Measurements from ENCODE around the gene DLG3. TPM values are rescaled to one million over a fixed set of nuclear protein-coding genes. Genes with fewer than 3 reads are reported as not detected.

The DLG3 gene
- polyA plus RNA-seq, 1 donor (not counting 4 experiments of a cell fraction or from before 2014, with no cell fraction given) = 10.1 TPM

DNA sequence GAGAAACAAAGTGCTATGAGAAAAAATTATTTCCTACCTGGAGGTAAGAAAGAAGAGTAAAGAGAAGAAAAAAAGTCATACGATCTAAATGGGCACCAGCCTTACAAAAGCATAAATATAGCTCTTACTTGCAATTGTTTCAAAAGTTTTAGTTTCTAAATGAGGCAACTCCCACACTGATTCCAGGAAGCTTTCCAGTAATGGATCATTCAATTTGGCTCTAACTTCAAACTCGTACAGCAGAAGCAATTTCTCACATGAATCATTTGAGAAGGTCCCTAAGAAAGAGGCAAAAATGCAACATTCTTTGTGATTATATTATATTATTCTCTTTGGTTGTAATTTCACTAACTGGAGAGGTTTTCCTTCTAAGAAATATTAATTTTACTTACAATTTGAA, 109.9 kb downstream of the DLG3 start:
- Histone ChIP-seq H3K79me2 (ENCODE audit: control insufficient read depth, insufficient read depth, low read length) (no peaks in the 10 kb centered on the region), H3K27me3 (ENCODE audit: control insufficient read depth, extremely low read depth, insufficient read depth, low read length) (no peaks in the 10 kb centered on the region), H3K36me3 (ENCODE audit: control insufficient read depth in 2 of 2, extremely low read depth in 1 of 2, insufficient read depth in 2 of 2, low read length in 2 of 2) (no peaks in the 10 kb centered on the region), H2AFZ (ENCODE audit: control insufficient read depth, low read length) (no peak overlapping the region), H3K4me2 (ENCODE audit: control insufficient read depth, extremely low read depth, insufficient read depth, low read depth, low read length) (no peak overlapping the region), H3K4me1 (ENCODE audit: control insufficient read depth, extremely low read depth, insufficient read depth, low read length) (peaks cover 5% of the 10 kb centered on the region), H4K20me1 (ENCODE audit: control insufficient read depth, extremely low read depth, insufficient read depth, low read length) (no peaks in the 10 kb centered on the region), H3K9me1 (ENCODE audit: control insufficient read depth, extremely low read depth, insufficient read depth, low read length) (no peaks in the 10 kb centered on the region), H3K9me3 (ENCODE audit: control insufficient read depth, low read depth, low read length) (no peaks in the 10 kb centered on the region), H3K9ac (ENCODE audit: control insufficient read depth, extremely low read depth, insufficient read depth, low read length) (no peak overlapping the region), H3K27ac (ENCODE audit: control insufficient read depth, insufficient read depth, low read length) (no peak overlapping the region), H3K4me3 (ENCODE audit: control insufficient read depth in 2 of 3, extremely low read depth in 1 of 3, insufficient read depth in 2 of 3, low read depth in 1 of 3, low read length in 3 of 3) (no peak overlapping the region)
- dilution Hi-C loops (cut with MboI; ENCODE audit: extremely low pct_ligation_motif_present, low sequenced_read_pairs) = no loop called here
- TF ChIP-seq CTCF (optimal IDR thresholded peaks at IDR 0.05 in 1 of 3, IDR thresholded peaks at IDR 0.05 in 1 of 3, conservative IDR thresholded peaks at IDR 0.05 in 1 of 3; ENCODE audit: extremely low read depth in 1 of 3, insufficient read depth in 2 of 3, low read length in 3 of 3) (no peak), EZH2 (IDR thresholded peaks at IDR 0.05; ENCODE audit: low read length) (no peak)
- FAIRE-seq (no peak), DNase-seq (ENCODE audit: low read depth, low spot score) (no peak)

DNA sequence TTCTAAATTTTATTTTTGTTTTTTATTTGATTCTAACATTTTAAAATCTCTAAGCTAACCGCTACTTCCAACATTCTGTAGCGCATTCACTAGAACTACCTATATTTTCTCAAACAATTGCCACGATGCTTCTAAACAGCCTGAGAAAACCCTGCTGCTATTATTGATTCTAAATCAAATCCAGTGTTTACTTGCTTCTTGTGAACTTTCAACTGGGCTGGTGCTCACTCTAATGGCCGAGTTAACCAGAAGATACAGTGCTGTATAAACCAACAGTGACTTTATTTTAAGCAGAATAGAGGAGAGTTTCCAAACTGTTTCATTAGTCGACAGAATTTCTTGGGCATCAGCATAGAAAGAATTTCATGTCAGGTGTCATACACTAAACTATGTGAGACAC, 110.3 kb downstream of the DLG3 start:
- H3K9me3 ChIP-seq (ENCODE audit: control insufficient read depth, low read depth, low read length) = no peaks in the 10 kb centered on the region
- H3K36me3 ChIP-seq (ENCODE audit: control insufficient read depth in 2 of 2, extremely low read depth in 1 of 2, insufficient read depth in 2 of 2, low read length in 2 of 2) = no peaks in the 10 kb centered on the region
- peaks cover 5% of the 10 kb centered on the region for H3K4me1 ChIP-seq (ENCODE audit: control insufficient read depth, extremely low read depth, insufficient read depth, low read length)
- H3K79me2 ChIP-seq (ENCODE audit: control insufficient read depth, insufficient read depth, low read length) = no peaks in the 10 kb centered on the region
- no peak overlapping the region for H3K27ac ChIP-seq (ENCODE audit: control insufficient read depth, insufficient read depth, low read length)
- no peak for DNase-seq (ENCODE audit: low read depth, low spot score)
- TF ChIP-seq EZH2 (IDR thresholded peaks at IDR 0.05; ENCODE audit: low read length) (no peak), CTCF (optimal IDR thresholded peaks at IDR 0.05 in 1 of 3, IDR thresholded peaks at IDR 0.05 in 1 of 3, conservative IDR thresholded peaks at IDR 0.05 in 1 of 3; ENCODE audit: extremely low read depth in 1 of 3, insufficient read depth in 2 of 3, low read length in 3 of 3) (no peak)
- no peak for FAIRE-seq
- H3K4me2 ChIP-seq (ENCODE audit: control insufficient read depth, extremely low read depth, insufficient read depth, low read depth, low read length) = no peak overlapping the region
- H4K20me1 ChIP-seq (ENCODE audit: control insufficient read depth, extremely low read depth, insufficient read depth, low read length) = no peaks in the 10 kb centered on the region
- no peak overlapping the region for H2AFZ ChIP-seq (ENCODE audit: control insufficient read depth, low read length)
- no peak overlapping the region for H3K4me3 ChIP-seq (ENCODE audit: control insufficient read depth in 2 of 3, extremely low read depth in 1 of 3, insufficient read depth in 2 of 3, low read depth in 1 of 3, low read length in 3 of 3)
- no peaks in the 10 kb centered on the region for H3K9me1 ChIP-seq (ENCODE audit: control insufficient read depth, extremely low read depth, insufficient read depth, low read length)
- no peak overlapping the region for H3K9ac ChIP-seq (ENCODE audit: control insufficient read depth, extremely low read depth, insufficient read depth, low read length)
- dilution Hi-C loops (cut with MboI; ENCODE audit: extremely low pct_ligation_motif_present, low sequenced_read_pairs) = no loop called here
- no peaks in the 10 kb centered on the region for H3K27me3 ChIP-seq (ENCODE audit: control insufficient read depth, extremely low read depth, insufficient read depth, low read length)

Small RNAs within 50 kb of the gene (small RNA-seq; reads per million reads assigned to genes)
- 0 reads per million in 3 experiments for gene RNU4-81P (ENCODE audit: insufficient read length in 3 of 3, low read depth in 3 of 3, low replicate concordance in 1 of 3)
- gene RNY4P23 (ENCODE audit: insufficient read length in 3 of 3, low read depth in 3 of 3, low replicate concordance in 1 of 3) = 0 to 1.0 (median 0.50) reads per million in 3 experiments

Other genes starting within 250 kb of the DLG3 start
- not detected in 3 replicates for gene AWAT1, start 210.2 kb upstream of the DLG3 start, polyA plus RNA-seq
- gene P2RY4, start 184.6 kb upstream of the DLG3 start, polyA plus RNA-seq = 0.06 to 0.09 TPM in 2 of 3 replicates, not detected in the other
- gene ARR3, start 176.5 kb upstream of the DLG3 start, polyA plus RNA-seq = not detected in 3 replicates
- gene RAB41, start 162.7 kb upstream of the DLG3 start, polyA plus RNA-seq = not detected in 3 replicates
- 102 to 127 TPM (median 109 TPM) in 3 replicates for gene PDZD11, start 154.9 kb upstream of the DLG3 start, polyA plus RNA-seq
- 1.1 to 7.1 TPM (median 6.6 TPM) in 3 replicates for gene KIF4A, start 154.7 kb upstream of the DLG3 start, polyA plus RNA-seq
- 4.4 to 22.1 TPM (median 7.2 TPM) in 3 replicates for gene GDPD2, start 21.5 kb upstream of the DLG3 start, polyA plus RNA-seq

Measured in keratinocyte (primary cell).